ENCODE measurements around the gene TMEM88.

DNA sequence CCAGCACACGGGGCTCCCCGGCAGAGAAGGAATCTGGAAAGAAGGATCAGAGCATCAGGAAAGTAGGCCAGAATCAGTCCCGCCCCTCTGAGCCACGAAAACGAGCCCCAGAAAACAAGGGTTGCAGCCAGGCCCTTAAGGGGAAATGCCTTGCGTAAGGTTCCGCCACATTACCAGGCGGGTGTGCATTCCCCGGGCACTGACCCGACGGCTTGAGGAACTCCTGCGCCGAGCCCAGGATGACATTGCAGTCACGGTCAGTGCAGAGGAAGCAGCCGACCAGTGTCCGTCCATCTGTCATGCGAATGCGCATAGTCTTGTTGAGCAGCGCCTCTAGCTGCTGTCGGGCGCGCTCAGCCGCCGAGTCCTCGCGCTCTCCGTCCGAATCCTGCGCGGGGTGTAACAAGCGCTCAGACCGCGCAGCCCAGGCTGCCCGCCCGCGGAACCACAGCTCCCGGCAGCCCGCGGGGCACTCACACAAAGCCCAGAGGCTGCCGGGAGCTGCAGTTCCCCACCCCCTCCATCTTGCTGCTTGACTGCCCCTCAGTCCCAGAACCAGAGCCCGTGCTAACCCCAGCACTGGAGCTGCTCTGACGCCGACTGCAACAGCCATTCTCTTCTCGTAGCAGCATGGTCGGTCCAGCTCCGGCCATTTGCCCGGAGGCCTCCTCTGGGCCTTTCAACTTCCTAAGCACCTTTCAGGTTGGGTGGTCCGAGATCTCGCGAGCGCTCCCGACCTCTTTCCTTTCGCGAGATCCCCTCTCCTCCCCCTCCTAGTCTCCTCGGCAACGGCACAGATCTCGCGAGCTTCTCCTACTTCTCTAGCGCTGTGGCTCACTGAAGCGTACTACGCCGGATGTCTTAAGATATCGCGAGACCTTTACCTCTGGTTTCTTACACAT is 2.2 kb downstream of the TMEM88 start, which contains the start of gene NAA38:
- TF ChIP-seq, protein P1, sequence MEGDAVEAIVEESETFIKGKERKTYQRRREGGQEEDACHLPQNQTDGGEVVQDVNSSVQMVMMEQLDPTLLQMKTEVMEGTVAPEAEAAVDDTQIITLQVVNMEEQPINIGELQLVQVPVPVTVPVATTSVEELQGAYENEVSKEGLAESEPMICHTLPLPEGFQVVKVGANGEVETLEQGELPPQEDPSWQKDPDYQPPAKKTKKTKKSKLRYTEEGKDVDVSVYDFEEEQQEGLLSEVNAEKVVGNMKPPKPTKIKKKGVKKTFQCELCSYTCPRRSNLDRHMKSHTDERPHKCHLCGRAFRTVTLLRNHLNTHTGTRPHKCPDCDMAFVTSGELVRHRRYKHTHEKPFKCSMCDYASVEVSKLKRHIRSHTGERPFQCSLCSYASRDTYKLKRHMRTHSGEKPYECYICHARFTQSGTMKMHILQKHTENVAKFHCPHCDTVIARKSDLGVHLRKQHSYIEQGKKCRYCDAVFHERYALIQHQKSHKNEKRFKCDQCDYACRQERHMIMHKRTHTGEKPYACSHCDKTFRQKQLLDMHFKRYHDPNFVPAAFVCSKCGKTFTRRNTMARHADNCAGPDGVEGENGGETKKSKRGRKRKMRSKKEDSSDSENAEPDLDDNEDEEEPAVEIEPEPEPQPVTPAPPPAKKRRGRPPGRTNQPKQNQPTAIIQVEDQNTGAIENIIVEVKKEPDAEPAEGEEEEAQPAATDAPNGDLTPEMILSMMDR (IDR thresholded peaks at IDR 0.05): peak in 2 of 3 experiments; percentile 11 to 31
- peak in 1 of 2 donors; percentile 54 for TF ChIP-seq POLR2A (IDR thresholded peaks at IDR 0.05)
